Measurements from ENCODE around the gene ITIH4.
"Not testable (repeated sequence)": the region's sequence is repeated elsewhere in the genome, so short reads cannot be mapped to it uniquely, and the experiment has no call there.

The ITIH4 gene

GRCh38 chr3:52783211-52783555, 47.3 kb downstream of the ITIH4 start:
- no peak for DNase-seq (ENCODE audit: low read depth)

- no peak for DNase-seq (ENCODE audit: low read depth)
These were observed 47.9 kb downstream of the ITIH4 start for GRCh38 chr3:52782412-52783210.

GRCh38 chr3:52781741-52782140, 48.7 kb downstream of the ITIH4 start:
- no peak for DNase-seq (ENCODE audit: low read depth)

- DNase-seq (ENCODE audit: low read depth), result no peak
These were observed 50.5 kb downstream of the ITIH4 start for GRCh38 chr3:52779837-52780585.

- no peak for DNase-seq (ENCODE audit: low read depth)
These were observed 51.2 kb downstream of the ITIH4 start for GRCh38 chr3:52779011-52779836.

GRCh38 chr3:52777959-52778805, 52.3 kb downstream of the ITIH4 start:
- no peak for DNase-seq (ENCODE audit: low read depth)

- no peak for DNase-seq (ENCODE audit: low read depth)
These were observed 53.1 kb downstream of the ITIH4 start, which contains the start of gene ITIH1 for GRCh38 chr3:52777127-52777958. Gene ITIH1, plus strand, starts transcription at chr3:52777599. Its CDS starts 17 bp downstream, at chr3:52777616.

- not testable (repeated sequence) for DNase-seq (ENCODE audit: low read depth)
These were observed 54.0 kb downstream of the ITIH4 start for GRCh38 chr3:52776486-52776885.

GRCh38 chr3:52775877-52776276, 54.6 kb downstream of the ITIH4 start:
- DNase-seq (ENCODE audit: low read depth), result no peak

GRCh38 chr3:52774901-52775864, 55.3 kb downstream of the ITIH4 start:
- no peak for DNase-seq (ENCODE audit: low read depth)

- no peak for DNase-seq (ENCODE audit: low read depth)
These were observed 56.3 kb downstream of the ITIH4 start for GRCh38 chr3:52774066-52774713.

- no peak for DNase-seq (ENCODE audit: low read depth)
These were observed 57.0 kb downstream of the ITIH4 start for GRCh38 chr3:52773361-52774065.

GRCh38 chr3:52771702-52772101, 58.8 kb downstream of the ITIH4 start:
- DNase-seq (ENCODE audit: low read depth), result no peak

GRCh38 chr3:52771334-52771681, 59.2 kb downstream of the ITIH4 start:
- DNase-seq (ENCODE audit: low read depth), result no peak

- peak; percentile 49 for DNase-seq (ENCODE audit: low read depth)
These were observed 59.8 kb downstream of the ITIH4 start, which contains the start of gene NEK4 for GRCh38 chr3:52770496-52771333. Gene NEK4, minus strand, starts transcription at chr3:52770940. Its CDS starts 194 bp downstream, at chr3:52770746.

GRCh38 chr3:52769786-52770455, 60.6 kb downstream of the ITIH4 start:
- no peak for DNase-seq (ENCODE audit: low read depth)

GRCh38 chr3:52763466-52763865, 67.0 kb downstream of the ITIH4 start:
- no peak for DNase-seq (ENCODE audit: low read depth)

Data from GM04503 (cell line).